ENCODE results near the gene EPB41L2.
"Not testable (repeated sequence)": the region's sequence is repeated elsewhere in the genome, so short reads cannot be mapped to it uniquely, and the experiment has no call there.

The EPB41L2 gene

GRCh38 chr6:130944486-130944885 lies 118.6 kb downstream of the EPB41L2 start:
- no peak for DNase-seq (ENCODE audit: low spot score)

GRCh38 chr6:130943738-130944137 lies 119.3 kb downstream of the EPB41L2 start:
- no peak for DNase-seq (ENCODE audit: low spot score)

- not testable (repeated sequence) for DNase-seq (ENCODE audit: low spot score)
Observed at GRCh38 chr6:130942752-130943151, 120.3 kb downstream of the EPB41L2 start.

- peak; percentile 47 for DNase-seq (ENCODE audit: low spot score)
Observed at GRCh38 chr6:130937942-130938604, 125.0 kb downstream of the EPB41L2 start.

GRCh38 chr6:130936933-130937332 lies 126.1 kb downstream of the EPB41L2 start:
- no peak for DNase-seq (ENCODE audit: low spot score)

GRCh38 chr6:130935978-130936377 lies 127.1 kb downstream of the EPB41L2 start:
- DNase-seq (ENCODE audit: low spot score): no peak

- peak; percentile 29 for DNase-seq (ENCODE audit: low spot score)
Observed at GRCh38 chr6:130934848-130935585, 128.0 kb downstream of the EPB41L2 start.

- peak; percentile 76 for DNase-seq (ENCODE audit: low spot score)
Observed at GRCh38 chr6:130933712-130934200, 129.3 kb downstream of the EPB41L2 start.

- DNase-seq (ENCODE audit: low spot score): no peak
Observed at GRCh38 chr6:130932921-130933320, 130.1 kb downstream of the EPB41L2 start.

GRCh38 chr6:130932438-130932837 lies 130.6 kb downstream of the EPB41L2 start:
- no peak for DNase-seq (ENCODE audit: low spot score)

GRCh38 chr6:130931683-130932082 lies 131.4 kb downstream of the EPB41L2 start:
- DNase-seq (ENCODE audit: low spot score): no peak

GRCh38 chr6:130929036-130929678 lies 133.9 kb downstream of the EPB41L2 start:
- DNase-seq (ENCODE audit: low spot score): peak; percentile 60

GRCh38 chr6:130928158-130928912 lies 134.7 kb downstream of the EPB41L2 start:
- DNase-seq (ENCODE audit: low spot score): no peak

GRCh38 chr6:130927305-130927704 lies 135.7 kb downstream of the EPB41L2 start:
- no peak for DNase-seq (ENCODE audit: low spot score)

GRCh38 chr6:130923350-130923749 lies 139.7 kb downstream of the EPB41L2 start:
- no peak for DNase-seq (ENCODE audit: low spot score)

GRCh38 chr6:130922922-130923321 lies 140.1 kb downstream of the EPB41L2 start:
- DNase-seq (ENCODE audit: low spot score): no peak

GRCh38 chr6:130920969-130921368 lies 142.1 kb downstream of the EPB41L2 start:
- DNase-seq (ENCODE audit: low spot score): no peak

- DNase-seq (ENCODE audit: low spot score): no peak
Observed at GRCh38 chr6:130918171-130918570, 144.9 kb downstream of the EPB41L2 start.

- not testable (repeated sequence) for DNase-seq (ENCODE audit: low spot score)
Observed at GRCh38 chr6:130915606-130916005, 147.4 kb downstream of the EPB41L2 start.

GRCh38 chr6:130913120-130913519 lies 149.9 kb downstream of the EPB41L2 start:
- no peak for DNase-seq (ENCODE audit: low spot score)

GRCh38 chr6:130912434-130912833 lies 150.6 kb downstream of the EPB41L2 start:
- no peak for DNase-seq (ENCODE audit: low spot score)

GRCh38 chr6:130908958-130909357 lies 154.1 kb downstream of the EPB41L2 start:
- DNase-seq (ENCODE audit: low spot score): no peak
